ENCODE data around the gene MUC22.
"Not testable (repeated sequence)": the region's sequence is repeated elsewhere in the genome, so short reads cannot be mapped to it uniquely, and the experiment has no call there.

The MUC22 gene

GRCh38 chr6:31000067-31000860 lies 10.0 kb upstream of the MUC22 start:
- DNase-seq = not testable (repeated sequence)

- DNase-seq = no peak
Measured at GRCh38 chr6:31001281-31001888, 8.9 kb upstream of the MUC22 start.

- DNase-seq = no peak
Measured at GRCh38 chr6:31002471-31002870, 7.8 kb upstream of the MUC22 start.

GRCh38 chr6:31004794-31005193 lies 5.5 kb upstream of the MUC22 start:
- DNase-seq = no peak

- DNase-seq = no peak
Measured at GRCh38 chr6:31005249-31006020, 4.8 kb upstream of the MUC22 start.

- no peak for DNase-seq
Measured at GRCh38 chr6:31007694-31008093, 2.6 kb upstream of the MUC22 start.

GRCh38 chr6:31008165-31008564 lies 2.1 kb upstream of the MUC22 start:
- DNase-seq = no peak

GRCh38 chr6:31009731-31010130 lies 543 bp upstream of the MUC22 start:
- DNase-seq = no peak

GRCh38 chr6:31011153-31011552 lies 879 bp downstream of the MUC22 start:
- DNase-seq = no peak

- DNase-seq = no peak
Measured at GRCh38 chr6:31016659-31017299, 6.5 kb downstream of the MUC22 start.

GRCh38 chr6:31017436-31017835 lies 7.2 kb downstream of the MUC22 start:
- not testable (repeated sequence) for DNase-seq

- DNase-seq = no peak
Measured at GRCh38 chr6:31020057-31020456, 9.8 kb downstream of the MUC22 start.

GRCh38 chr6:31020631-31021255 lies 10.5 kb downstream of the MUC22 start:
- not testable (repeated sequence) for DNase-seq

- not testable (repeated sequence) for DNase-seq
Measured at GRCh38 chr6:31021705-31022531, 11.6 kb downstream of the MUC22 start.

- DNase-seq = no peak
Measured at GRCh38 chr6:31025595-31025994, 15.3 kb downstream of the MUC22 start.

- DNase-seq = no peak
Measured at GRCh38 chr6:31031095-31031494, 20.8 kb downstream of the MUC22 start.

- no peak for DNase-seq
Measured at GRCh38 chr6:31033075-31033474, 22.8 kb downstream of the MUC22 start.

GRCh38 chr6:31035862-31036497 lies 25.7 kb downstream of the MUC22 start:
- DNase-seq = no peak

GRCh38 chr6:31037169-31037568 lies 26.9 kb downstream of the MUC22 start:
- no peak for DNase-seq

- no peak for DNase-seq
Measured at GRCh38 chr6:31037682-31038081, 27.4 kb downstream of the MUC22 start.

GRCh38 chr6:31038559-31038958 lies 28.3 kb downstream of the MUC22 start:
- no peak for DNase-seq
